Measurements from ENCODE around the gene DHRSX.
"Not testable (repeated sequence)": the region's sequence is repeated elsewhere in the genome, so short reads cannot be mapped to it uniquely, and the experiment has no call there.

The DHRSX gene

GRCh38 chrX:2419418-2419817 is 81.4 kb downstream of the DHRSX start:
- DNase-seq: not testable (repeated sequence)

- no peak for DNase-seq
These were observed 82.8 kb downstream of the DHRSX start for GRCh38 chrX:2418000-2418399.

GRCh38 chrX:2416851-2417604 is 83.7 kb downstream of the DHRSX start:
- DNase-seq: no peak

GRCh38 chrX:2414384-2414783 is 86.4 kb downstream of the DHRSX start:
- DNase-seq: no peak

- DNase-seq: no peak
These were observed 86.8 kb downstream of the DHRSX start for GRCh38 chrX:2413969-2414368.

- no peak for DNase-seq
These were observed 88.6 kb downstream of the DHRSX start for GRCh38 chrX:2412131-2412530.

- DNase-seq: no peak
These were observed 90.3 kb downstream of the DHRSX start for GRCh38 chrX:2410279-2411020.

- no peak for DNase-seq
These were observed 91.0 kb downstream of the DHRSX start for GRCh38 chrX:2409796-2410195.

GRCh38 chrX:2408856-2409255 is 91.9 kb downstream of the DHRSX start:
- DNase-seq: no peak

GRCh38 chrX:2406891-2407518 is 93.8 kb downstream of the DHRSX start:
- no peak for DNase-seq

GRCh38 chrX:2404776-2405175 is 96.0 kb downstream of the DHRSX start:
- no peak for DNase-seq

GRCh38 chrX:2402361-2402690 is 98.5 kb downstream of the DHRSX start:
- DNase-seq: no peak

GRCh38 chrX:2401590-2402360 is 99.0 kb downstream of the DHRSX start:
- DNase-seq: no peak

- DNase-seq: no peak
These were observed 99.6 kb downstream of the DHRSX start for GRCh38 chrX:2401201-2401589.

GRCh38 chrX:2398064-2398656 is 102.6 kb downstream of the DHRSX start:
- DNase-seq: no peak

- DNase-seq: no peak
These were observed 103.3 kb downstream of the DHRSX start for GRCh38 chrX:2397229-2398063.

- DNase-seq: no peak
These were observed 105.3 kb downstream of the DHRSX start for GRCh38 chrX:2395261-2395992.

- no peak for DNase-seq
These were observed 108.7 kb downstream of the DHRSX start for GRCh38 chrX:2391869-2392606.

GRCh38 chrX:2390754-2391153 is 110.0 kb downstream of the DHRSX start:
- DNase-seq: no peak

GRCh38 chrX:2389731-2390130 is 111.0 kb downstream of the DHRSX start:
- not testable (repeated sequence) for DNase-seq

- no peak for DNase-seq
These were observed 111.5 kb downstream of the DHRSX start for GRCh38 chrX:2389324-2389723.
